ENCODE data around the gene MPPED2. TPM values are rescaled to one million over a fixed set of nuclear protein-coding genes. Genes with fewer than 3 reads are reported as not detected.

MPPED2 gene
- polyA plus RNA-seq, 1 donor, result 7.0 TPM

DNA sequence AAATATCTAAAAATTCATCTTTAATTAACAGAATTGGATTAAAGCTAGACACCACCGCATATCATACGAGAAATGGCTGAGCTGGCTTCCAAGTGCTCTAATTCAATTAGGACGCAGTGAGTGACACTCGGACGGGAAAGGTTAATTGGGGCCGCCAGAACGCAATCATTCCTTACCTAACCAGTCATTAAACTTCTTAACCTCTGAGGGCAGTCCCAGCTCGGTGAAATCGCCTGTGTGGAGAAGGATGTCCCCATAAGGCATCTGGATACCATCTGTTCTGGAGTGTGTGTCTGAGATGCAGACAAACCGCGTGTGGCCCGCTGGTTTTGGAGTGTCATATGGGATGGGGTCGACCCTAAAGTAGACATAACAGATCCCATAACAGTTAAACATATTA lies 50.3 kb downstream of the MPPED2 start:
- no CpG with 5 or more reads among the region's 13 CpGs for WGBS (ENCODE audit: insufficient coverage, low lambda C conversion rate)
- no peaks in the 10 kb centered on the region for H3K4me1 ChIP-seq (ENCODE audit: control insufficient read depth, insufficient read depth, low read length)
- no peak overlapping the region for H3K27ac ChIP-seq (ENCODE audit: low read length)
- no peaks in the 10 kb centered on the region for H3K36me3 ChIP-seq (ENCODE audit: control insufficient read depth, insufficient read depth, low read length)
- DNase-seq, result no peak
- H3K9me3 ChIP-seq (ENCODE audit: control insufficient read depth, low read depth, low read length), result no peaks in the 10 kb centered on the region
- no peaks in the 10 kb centered on the region for H3K27me3 ChIP-seq (ENCODE audit: control insufficient read depth, insufficient read depth, low read length)
- no peak overlapping the region for H3K4me3 ChIP-seq (ENCODE audit: low read length)

GRCh38 chr11:30533445-30533947 lies 52.7 kb downstream of the MPPED2 start:
- DNase-seq, result no peak
- no CpG with 5 or more reads among the region's 2 CpGs for WGBS (ENCODE audit: insufficient coverage, low lambda C conversion rate)
- Histone ChIP-seq H3K36me3 (ENCODE audit: control insufficient read depth, insufficient read depth, low read length) (no peaks in the 10 kb centered on the region), H3K27me3 (ENCODE audit: control insufficient read depth, insufficient read depth, low read length) (no peaks in the 10 kb centered on the region), H3K4me3 (ENCODE audit: low read length) (no peak overlapping the region), H3K9me3 (ENCODE audit: control insufficient read depth, low read depth, low read length) (no peaks in the 10 kb centered on the region), H3K4me1 (ENCODE audit: control insufficient read depth, insufficient read depth, low read length) (no peaks in the 10 kb centered on the region), H3K27ac (ENCODE audit: low read length) (no peak overlapping the region)

DNA sequence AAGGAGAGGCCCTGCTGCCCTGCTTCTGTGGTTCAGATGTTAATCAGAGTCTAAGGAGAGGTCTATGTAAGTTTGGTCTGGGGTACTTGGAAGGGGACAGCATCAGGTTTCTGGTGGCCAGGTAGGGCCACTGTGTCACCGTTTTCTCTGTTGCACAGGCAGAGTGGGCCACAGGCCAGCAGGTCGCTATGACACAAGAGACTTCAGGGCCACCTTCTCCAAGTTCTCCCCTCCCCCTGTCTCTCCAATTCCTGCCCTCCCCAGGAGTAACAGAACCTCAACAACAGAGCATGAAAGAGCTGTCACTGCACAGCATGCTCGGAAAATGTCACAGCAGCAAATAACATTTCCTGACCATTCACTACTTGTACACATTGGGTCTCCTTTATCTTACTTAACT lies 58.6 kb downstream of the MPPED2 start:
- Histone ChIP-seq H3K4me1 (ENCODE audit: control insufficient read depth, insufficient read depth, low read length) (no peaks in the 10 kb centered on the region), H3K27me3 (ENCODE audit: control insufficient read depth, insufficient read depth, low read length) (no peaks in the 10 kb centered on the region), H3K36me3 (ENCODE audit: control insufficient read depth, insufficient read depth, low read length) (no peaks in the 10 kb centered on the region), H3K9me3 (ENCODE audit: control insufficient read depth, low read depth, low read length) (no peaks in the 10 kb centered on the region), H3K4me3 (ENCODE audit: low read length) (no peak overlapping the region), H3K27ac (ENCODE audit: low read length) (no peak overlapping the region)
- DNase-seq, result no peak
- WGBS (ENCODE audit: insufficient coverage, low lambda C conversion rate), result no CpG with 5 or more reads among the region's 3 CpGs

DNA sequence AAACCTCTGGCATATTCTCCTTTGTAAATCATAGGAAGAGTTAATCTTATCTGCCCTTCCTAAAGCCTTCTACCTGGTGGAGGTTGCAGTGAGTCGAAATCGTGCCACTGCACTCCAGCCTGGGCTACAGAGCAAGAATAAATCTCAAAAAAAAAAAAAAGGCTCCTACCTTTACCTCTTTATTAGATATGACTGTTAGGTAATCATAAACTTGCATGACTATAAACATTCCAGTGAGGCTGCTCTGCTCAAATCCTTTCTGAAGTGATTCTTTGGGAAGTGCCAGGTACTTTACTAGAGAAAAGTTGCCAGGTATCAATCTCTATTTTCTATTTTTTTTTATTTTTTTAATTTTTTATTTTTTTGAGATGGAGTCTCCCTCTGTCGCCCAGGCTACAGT lies 59.6 kb downstream of the MPPED2 start:
- WGBS (ENCODE audit: insufficient coverage, low lambda C conversion rate), result 20% methylated on average over 1 of the region's 3 CpGs
- Histone ChIP-seq H3K4me3 (ENCODE audit: low read length) (no peak overlapping the region), H3K27me3 (ENCODE audit: control insufficient read depth, insufficient read depth, low read length) (no peaks in the 10 kb centered on the region), H3K9me3 (ENCODE audit: control insufficient read depth, low read depth, low read length) (no peaks in the 10 kb centered on the region), H3K4me1 (ENCODE audit: control insufficient read depth, insufficient read depth, low read length) (no peaks in the 10 kb centered on the region), H3K27ac (ENCODE audit: low read length) (no peak overlapping the region), H3K36me3 (ENCODE audit: control insufficient read depth, insufficient read depth, low read length) (no peaks in the 10 kb centered on the region)
- DNase-seq, result no peak

- no peaks in the 10 kb centered on the region for H3K36me3 ChIP-seq (ENCODE audit: control insufficient read depth, insufficient read depth, low read length)
- no peak for DNase-seq
- H3K4me3 ChIP-seq (ENCODE audit: low read length), result no peak overlapping the region
- H3K27me3 ChIP-seq (ENCODE audit: control insufficient read depth, insufficient read depth, low read length), result no peaks in the 10 kb centered on the region
- 80% methylated on average over 1 of the region's 9 CpGs for WGBS (ENCODE audit: insufficient coverage, low lambda C conversion rate)
- no peak overlapping the region for H3K27ac ChIP-seq (ENCODE audit: low read length)
- no peaks in the 10 kb centered on the region for H3K9me3 ChIP-seq (ENCODE audit: control insufficient read depth, low read depth, low read length)
- no peaks in the 10 kb centered on the region for H3K4me1 ChIP-seq (ENCODE audit: control insufficient read depth, insufficient read depth, low read length)
Observed at GRCh38 chr11:30522536-30523243, 63.5 kb downstream of the MPPED2 start.

GRCh38 chr11:30521297-30522071 lies 64.7 kb downstream of the MPPED2 start:
- H3K4me1 ChIP-seq (ENCODE audit: control insufficient read depth, insufficient read depth, low read length), result no peaks in the 10 kb centered on the region
- no peak for DNase-seq
- no peaks in the 10 kb centered on the region for H3K36me3 ChIP-seq (ENCODE audit: control insufficient read depth, insufficient read depth, low read length)
- no peak overlapping the region for H3K4me3 ChIP-seq (ENCODE audit: low read length)
- 81% methylated on average over 2 of the region's 8 CpGs for WGBS (ENCODE audit: insufficient coverage, low lambda C conversion rate)
- H3K27me3 ChIP-seq (ENCODE audit: control insufficient read depth, insufficient read depth, low read length), result no peaks in the 10 kb centered on the region
- no peak overlapping the region for H3K27ac ChIP-seq (ENCODE audit: low read length)
- H3K9me3 ChIP-seq (ENCODE audit: control insufficient read depth, low read depth, low read length), result no peaks in the 10 kb centered on the region

GRCh38 chr11:30513087-30513486 lies 73.1 kb downstream of the MPPED2 start:
- Histone ChIP-seq H3K36me3 (ENCODE audit: control insufficient read depth, insufficient read depth, low read length) (no peaks in the 10 kb centered on the region), H3K27ac (ENCODE audit: low read length) (no peak overlapping the region), H3K4me1 (ENCODE audit: control insufficient read depth, insufficient read depth, low read length) (no peaks in the 10 kb centered on the region), H3K9me3 (ENCODE audit: control insufficient read depth, low read depth, low read length) (no peaks in the 10 kb centered on the region), H3K4me3 (ENCODE audit: low read length) (no peak overlapping the region), H3K27me3 (ENCODE audit: control insufficient read depth, insufficient read depth, low read length) (no peaks in the 10 kb centered on the region)
- DNase-seq, result no peak
- no CpG with 5 or more reads among the region's 1 CpG for WGBS (ENCODE audit: insufficient coverage, low lambda C conversion rate)

GRCh38 chr11:30511408-30511807 lies 74.7 kb downstream of the MPPED2 start:
- Histone ChIP-seq H3K9me3 (ENCODE audit: control insufficient read depth, low read depth, low read length) (no peaks in the 10 kb centered on the region), H3K4me1 (ENCODE audit: control insufficient read depth, insufficient read depth, low read length) (no peaks in the 10 kb centered on the region), H3K36me3 (ENCODE audit: control insufficient read depth, insufficient read depth, low read length) (no peaks in the 10 kb centered on the region), H3K27me3 (ENCODE audit: control insufficient read depth, insufficient read depth, low read length) (no peaks in the 10 kb centered on the region), H3K4me3 (ENCODE audit: low read length) (no peak overlapping the region), H3K27ac (ENCODE audit: low read length) (no peak overlapping the region)
- WGBS (ENCODE audit: insufficient coverage, low lambda C conversion rate), result 82% methylated on average over 3 of the region's 4 CpGs
- no peak for DNase-seq

GRCh38 chr11:30510750-30511149 lies 75.4 kb downstream of the MPPED2 start:
- Histone ChIP-seq H3K4me1 (ENCODE audit: control insufficient read depth, insufficient read depth, low read length) (no peaks in the 10 kb centered on the region), H3K27ac (ENCODE audit: low read length) (no peak overlapping the region), H3K27me3 (ENCODE audit: control insufficient read depth, insufficient read depth, low read length) (no peaks in the 10 kb centered on the region), H3K4me3 (ENCODE audit: low read length) (no peak overlapping the region), H3K36me3 (ENCODE audit: control insufficient read depth, insufficient read depth, low read length) (no peaks in the 10 kb centered on the region), H3K9me3 (ENCODE audit: control insufficient read depth, low read depth, low read length) (no peaks in the 10 kb centered on the region)
- DNase-seq, result no peak
- no CpG with 5 or more reads among the region's 2 CpGs for WGBS (ENCODE audit: insufficient coverage, low lambda C conversion rate)

DNA sequence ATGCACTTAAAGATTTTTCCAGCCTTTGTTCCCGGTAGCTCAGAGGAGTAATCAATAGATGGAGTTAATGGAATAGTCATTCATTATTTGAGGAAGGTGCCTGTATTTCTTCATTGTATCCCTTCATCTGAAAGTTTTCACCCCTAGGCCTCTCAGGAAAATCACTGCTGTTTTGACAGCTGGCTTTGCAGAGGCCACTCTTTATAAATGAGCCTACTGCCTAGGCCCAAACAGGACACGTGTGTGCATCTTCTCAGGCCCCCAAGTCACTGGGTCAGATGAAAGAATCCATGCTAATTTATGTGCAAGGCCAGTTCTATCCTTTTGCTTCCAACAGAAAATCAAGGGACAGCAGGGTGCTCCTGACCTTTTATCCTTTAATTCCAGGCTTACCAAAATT lies 76.8 kb downstream of the MPPED2 start:
- Histone ChIP-seq H3K9me3 (ENCODE audit: control insufficient read depth, low read depth, low read length) (no peaks in the 10 kb centered on the region), H3K27me3 (ENCODE audit: control insufficient read depth, insufficient read depth, low read length) (no peaks in the 10 kb centered on the region), H3K27ac (ENCODE audit: low read length) (no peak overlapping the region), H3K4me3 (ENCODE audit: low read length) (no peak overlapping the region), H3K4me1 (ENCODE audit: control insufficient read depth, insufficient read depth, low read length) (no peaks in the 10 kb centered on the region), H3K36me3 (ENCODE audit: control insufficient read depth, insufficient read depth, low read length) (no peaks in the 10 kb centered on the region)
- DNase-seq, result no peak
- WGBS (ENCODE audit: insufficient coverage, low lambda C conversion rate), result no CpG with 5 or more reads among the region's 2 CpGs
